GM04504 (cell line): ENCODE data around the gene STAM2.
"Not testable (repeated sequence)": the region's sequence is repeated elsewhere in the genome, so short reads cannot be mapped to it uniquely, and the experiment has no call there.

ENCODE experiments used
- DNase-seq: peaks from one replicate; pipeline ENCODE4 v3.0.0-alpha.2; 2012; ENCODE audit warnings: low read depth

The STAM2 gene

DNA sequence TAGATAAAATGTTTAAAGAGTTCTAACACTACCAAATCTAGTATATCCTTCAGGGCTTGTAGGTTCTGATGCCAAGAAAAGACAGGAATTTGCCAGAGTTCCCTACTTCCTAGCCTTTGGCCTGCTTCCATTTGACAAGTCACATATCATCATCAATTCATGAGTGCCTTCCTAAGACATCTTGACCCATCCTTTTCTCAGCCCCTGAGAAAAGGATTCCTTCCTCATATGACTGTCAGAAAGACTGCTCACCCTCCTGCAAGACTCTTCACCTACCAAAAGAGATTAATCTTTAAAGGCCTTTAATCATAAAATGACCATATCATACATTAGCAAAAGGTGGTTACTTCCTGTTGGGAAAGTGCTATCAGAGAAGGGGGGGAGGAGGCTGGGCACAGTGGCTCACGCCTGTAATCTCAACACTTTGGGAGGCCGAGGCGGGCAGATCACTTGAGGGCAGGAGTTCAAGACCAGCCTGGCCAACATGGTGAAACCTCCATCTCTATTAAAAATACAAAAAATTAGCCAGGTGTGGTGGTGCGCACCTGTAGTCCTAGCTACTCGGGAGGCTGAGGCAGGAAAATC lies 3.3 kb downstream of the STAM2 start:
- not testable (repeated sequence) for DNase-seq

DNA sequence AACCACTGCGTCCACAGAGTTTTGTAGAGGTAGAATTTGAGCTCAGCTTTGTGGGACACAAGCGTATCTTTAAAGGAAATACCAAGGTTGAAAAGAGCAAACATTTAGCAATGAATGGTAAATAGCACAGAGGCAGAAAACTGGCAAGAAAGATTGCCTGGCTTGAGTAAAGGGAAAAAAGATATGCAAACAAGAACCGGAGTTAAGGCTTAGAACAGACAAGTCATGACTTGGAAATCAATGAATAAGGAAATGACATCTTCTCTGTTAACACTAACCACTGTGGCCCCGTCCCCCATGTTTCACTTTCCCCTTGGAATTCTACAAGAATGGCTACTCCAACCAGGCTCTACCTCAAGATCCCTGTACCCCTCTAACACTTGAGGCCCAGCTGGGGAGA lies 3.8 kb downstream of the STAM2 start:
- DNase-seq: no peak

DNA sequence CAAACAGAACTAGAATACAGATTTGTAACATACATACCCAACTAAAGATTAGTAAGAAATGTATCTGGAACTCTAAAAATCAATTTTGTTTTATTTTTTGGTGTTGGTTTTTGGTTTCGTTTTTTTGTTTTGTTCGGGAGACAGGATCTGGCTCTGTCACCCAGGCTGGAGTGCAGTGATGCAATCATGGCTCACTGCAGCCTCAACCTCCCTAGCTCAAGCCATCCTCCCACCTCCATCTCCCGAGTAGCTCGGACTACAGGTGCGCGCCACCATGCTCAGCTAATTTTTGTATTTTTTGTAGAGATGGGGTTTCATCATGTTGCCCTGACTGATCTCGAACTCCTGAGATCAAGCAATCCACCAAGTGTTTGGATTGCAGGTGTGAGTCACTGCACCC lies 6.4 kb downstream of the STAM2 start:
- DNase-seq: not testable (repeated sequence)

DNA sequence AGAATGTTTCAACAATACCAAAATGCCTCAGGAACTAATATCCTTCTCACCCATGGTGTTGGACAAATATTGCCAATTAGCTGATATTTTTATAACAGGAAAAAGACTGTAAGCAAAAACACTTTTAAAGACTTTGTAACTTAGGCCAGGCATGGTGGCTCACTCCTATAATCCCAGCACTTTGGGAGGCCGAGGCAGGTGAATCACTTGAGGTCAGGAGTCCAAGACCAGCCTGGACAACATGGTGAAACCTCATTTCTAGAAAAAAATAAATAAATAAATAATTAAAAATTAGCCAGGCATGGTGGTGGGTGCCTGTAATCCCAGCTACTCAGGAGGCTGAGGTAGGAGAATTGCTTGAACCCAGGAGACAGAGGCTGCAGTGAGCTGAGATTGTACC lies 8.1 kb downstream of the STAM2 start:
- not testable (repeated sequence) for DNase-seq

DNA sequence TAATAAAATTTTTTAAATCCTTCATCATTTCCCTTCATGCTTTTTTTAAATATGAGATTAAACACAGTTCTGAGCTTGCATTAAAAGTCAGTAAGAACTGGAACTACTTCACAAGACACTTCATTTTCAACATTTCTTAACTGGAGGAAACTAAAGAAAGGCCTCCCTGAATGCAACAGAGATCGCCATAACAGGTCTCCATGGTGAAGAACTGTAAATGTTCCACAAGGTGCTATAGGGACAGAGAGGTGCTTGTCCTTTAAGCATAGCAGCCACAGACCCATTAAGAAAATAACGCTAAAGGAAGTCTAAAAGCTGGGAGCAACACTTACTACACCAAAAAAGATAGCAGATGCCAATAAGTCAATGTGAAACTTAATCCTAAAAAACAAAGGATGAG lies 8.5 kb downstream of the STAM2 start:
- no peak for DNase-seq

DNA sequence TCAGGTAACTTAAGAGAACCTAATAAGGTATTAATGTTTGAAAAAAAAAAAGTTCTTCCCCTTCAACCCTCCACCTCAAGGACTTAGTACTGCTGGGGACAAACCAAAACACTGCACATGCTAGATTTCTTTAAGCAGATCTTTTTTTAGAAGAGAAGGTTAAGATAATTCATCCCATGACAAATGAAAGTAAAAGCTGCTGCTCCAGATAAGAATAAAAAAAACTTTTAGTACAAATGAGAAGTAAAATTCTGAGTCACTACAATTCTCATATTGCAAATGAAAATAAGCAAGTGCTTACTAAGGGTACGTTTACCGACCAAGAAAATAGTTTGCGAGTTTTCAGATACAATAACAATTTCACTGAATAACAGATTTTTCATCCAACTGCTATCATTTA lies 8.9 kb downstream of the STAM2 start:
- no peak for DNase-seq

DNA sequence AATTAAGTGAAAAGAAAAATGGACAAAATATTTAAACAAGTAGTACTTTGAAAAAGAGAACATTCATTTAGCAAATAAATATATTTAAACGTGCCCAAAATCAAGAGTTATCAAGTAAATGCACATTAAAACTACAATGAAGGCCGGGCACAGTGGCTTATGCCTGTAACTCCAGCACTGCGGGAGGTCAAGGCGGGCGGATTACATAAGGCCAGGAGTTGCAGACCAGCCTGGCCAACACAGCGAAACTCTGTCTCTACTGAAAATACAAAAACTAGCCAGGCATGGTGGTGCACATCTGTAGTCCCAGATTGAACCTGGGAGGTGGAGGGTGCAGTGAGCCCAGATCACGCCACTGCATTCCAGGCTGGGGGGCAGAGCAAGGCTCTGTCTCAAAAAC lies 9.8 kb downstream of the STAM2 start:
- no peak for DNase-seq

DNA sequence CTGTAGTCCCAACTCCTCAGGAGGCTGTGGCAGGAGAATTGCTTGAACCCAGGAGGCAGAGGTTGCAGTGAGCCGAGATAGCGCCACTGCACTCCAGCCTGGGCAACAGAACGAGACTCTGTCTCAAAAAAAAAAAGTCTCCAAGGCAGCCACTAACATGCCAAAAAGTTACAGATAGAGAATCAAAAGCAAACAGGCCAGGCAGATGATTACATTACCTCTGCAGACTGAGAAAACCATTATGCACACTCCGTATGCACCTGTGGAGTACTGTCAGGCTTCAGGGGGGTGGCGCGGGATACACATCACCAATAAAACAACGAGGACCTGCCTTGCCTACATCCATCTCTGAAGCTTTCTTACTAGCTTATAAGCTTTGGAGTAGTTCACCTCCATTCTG lies 10.3 kb downstream of the STAM2 start:
- DNase-seq: no peak

DNA sequence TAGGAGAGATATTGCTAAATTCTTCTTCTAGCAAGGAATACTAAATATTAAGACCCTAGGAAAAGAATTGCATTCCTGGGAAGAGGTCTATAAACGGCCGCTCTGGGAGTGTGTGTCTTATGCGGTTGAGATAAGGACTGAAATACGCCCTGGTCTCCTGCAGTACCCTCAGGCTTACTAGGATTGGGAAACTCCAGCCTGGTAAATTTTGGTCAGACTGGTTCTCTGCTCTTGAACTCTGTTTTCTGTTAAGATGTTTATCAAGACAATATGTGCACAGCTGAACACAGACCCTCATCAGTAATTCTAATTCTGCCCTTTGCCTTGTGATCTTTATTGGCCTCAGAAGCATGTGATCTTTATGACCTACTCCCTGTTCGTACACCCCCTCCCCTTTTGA lies 11.9 kb downstream of the STAM2 start:
- not testable (repeated sequence) for DNase-seq

DNA sequence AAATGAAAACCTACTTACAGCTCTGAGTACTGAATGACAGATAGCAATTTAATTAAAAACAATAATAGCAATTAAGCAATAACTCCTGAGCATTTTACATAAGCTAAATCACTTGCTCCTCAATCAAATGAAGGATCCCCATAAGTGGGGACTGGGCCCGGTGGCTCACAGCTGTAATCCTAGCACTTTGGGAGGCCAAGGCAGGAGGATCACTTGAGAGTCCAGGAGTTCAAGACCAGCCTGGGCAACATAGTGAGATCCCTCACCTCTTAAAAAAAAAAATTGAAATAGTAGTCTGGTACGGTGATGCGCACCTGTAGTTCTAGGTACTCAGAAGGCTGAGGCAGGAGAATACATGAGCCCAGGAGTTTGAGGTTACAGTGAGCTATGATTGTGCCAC lies 13.4 kb downstream of the STAM2 start:
- no peak for DNase-seq

DNA sequence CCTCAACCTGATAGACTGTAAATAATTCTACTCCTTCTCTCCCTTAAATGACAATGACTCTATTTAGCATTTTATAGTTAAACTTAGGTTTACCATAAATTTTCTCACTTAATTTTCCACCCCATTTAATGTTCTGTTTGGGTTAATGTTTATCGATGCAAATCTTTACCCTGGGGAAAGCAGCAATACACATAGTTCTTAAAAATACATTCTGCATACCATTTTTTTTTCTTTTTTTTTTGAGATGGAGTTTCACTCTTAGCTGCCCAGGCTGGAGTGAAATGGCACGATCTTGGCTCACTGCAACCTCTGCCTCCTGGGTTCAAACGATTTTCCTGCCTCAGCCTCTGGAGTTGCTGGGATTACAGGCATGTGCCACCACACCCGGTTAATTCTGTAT lies 14.0 kb downstream of the STAM2 start:
- no peak for DNase-seq

DNA sequence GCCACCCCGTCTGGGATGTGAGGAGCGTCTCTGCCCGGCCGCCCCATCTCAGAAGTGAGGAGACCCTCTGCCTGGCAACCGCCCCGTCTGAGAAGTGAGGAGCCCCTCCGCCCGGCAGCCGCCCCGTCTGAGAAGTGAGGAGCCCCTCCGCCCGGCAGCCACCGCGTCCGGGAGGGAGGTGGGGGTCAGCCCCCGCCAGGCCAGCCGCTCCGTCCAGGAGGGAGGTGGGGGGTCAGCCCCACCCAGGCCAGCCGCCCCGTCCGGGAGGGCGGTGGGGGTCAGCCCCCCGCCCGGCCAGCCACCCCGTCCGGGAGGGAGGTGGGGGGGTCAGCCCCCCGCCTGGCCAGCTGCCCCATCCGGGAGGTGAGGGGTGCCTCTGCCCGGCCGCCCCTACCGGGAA lies 15.2 kb downstream of the STAM2 start:
- not testable (repeated sequence) for DNase-seq

DNA sequence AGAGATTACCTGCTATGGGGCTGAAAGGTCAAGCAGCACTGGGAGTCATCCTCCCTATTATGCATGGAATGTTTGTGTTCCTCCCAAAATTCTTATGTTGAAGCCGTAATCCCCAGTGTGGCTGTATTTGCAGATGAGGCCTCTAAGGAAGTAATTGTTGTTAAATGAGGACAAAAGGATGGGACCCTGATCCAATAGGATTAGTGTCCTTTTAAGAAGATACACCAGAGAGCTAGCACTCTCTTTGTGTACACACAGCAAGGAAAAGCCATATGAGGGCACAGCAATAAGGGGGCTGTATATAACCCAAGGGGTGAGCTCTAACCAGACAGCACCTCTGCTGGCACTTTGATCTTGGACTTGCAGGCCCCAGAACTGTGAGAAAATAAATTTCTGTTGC lies 18.3 kb downstream of the STAM2 start:
- no peak for DNase-seq

DNA sequence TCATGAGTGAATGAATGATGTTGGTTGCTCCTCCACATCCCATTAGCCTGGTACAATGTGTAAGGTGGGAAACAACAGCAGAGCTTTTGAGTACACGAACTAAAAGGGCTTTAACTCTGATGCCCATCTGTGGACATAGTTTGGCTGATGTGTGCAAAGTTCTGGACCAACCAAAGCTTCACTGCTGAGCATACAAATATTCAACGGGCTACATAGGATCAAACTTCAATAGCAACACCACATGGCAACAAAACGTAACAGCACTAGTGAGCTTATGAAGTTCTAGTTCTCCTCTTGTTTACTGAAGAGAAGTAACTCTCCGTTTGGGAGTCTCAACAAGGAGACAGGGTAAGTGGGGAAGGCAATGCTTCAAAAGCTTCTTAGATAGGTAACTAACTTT lies 20.4 kb downstream of the STAM2 start:
- DNase-seq: no peak

DNA sequence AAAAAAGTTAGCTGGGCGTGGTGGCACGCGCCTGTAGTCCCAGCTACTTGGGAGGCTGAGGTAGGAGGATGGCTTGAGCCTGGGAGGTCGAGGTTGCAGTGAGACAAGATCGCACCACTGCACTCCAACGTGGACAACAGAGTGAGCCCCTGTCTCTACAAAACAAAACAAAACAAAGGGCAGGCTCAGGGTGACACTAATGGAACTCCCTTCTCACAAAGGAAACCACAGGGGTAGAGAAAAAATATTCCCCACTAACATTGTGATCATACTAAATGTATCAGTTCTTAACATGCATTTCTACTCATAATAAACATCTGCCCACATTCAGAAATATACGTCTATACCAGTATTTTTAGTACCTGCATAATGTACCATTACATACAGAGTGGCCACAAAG lies 21.1 kb downstream of the STAM2 start:
- DNase-seq: no peak

DNA sequence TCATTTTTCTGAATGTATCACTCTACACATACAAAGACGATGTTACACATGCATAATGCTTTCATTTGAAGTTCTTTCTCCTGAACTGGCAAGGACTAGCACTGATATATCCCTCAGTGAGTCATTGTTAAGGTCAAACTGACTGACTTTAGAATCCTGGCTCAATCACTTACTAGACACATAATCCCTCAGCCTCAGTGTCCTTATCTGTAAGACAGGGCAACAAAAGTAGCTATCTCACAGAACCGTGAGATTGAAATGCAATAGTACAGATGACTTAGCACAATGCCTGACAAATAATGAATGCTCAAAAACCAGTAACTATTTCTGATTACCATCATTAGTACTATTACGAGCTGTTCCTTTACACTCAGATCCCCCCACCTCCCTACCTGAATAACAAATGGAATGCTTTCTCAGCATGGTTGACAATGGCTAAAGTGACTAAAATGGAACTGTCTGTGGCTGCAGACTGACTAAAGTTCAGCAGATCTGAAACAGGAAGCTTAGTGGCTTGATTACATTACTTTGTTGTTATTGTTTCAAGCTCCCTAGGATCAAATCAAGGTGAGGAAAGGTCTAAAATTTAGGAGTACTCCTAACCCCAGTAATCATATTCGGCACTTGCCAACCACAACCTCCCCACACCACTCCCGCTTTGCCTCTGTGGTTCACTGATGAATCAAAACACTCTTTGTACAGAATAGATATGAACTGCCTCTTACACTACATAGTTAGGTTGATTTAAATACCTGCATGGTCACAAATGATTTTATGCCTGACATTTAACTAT lies 40.9 kb downstream of the STAM2 start:
- no peak for DNase-seq

DNA sequence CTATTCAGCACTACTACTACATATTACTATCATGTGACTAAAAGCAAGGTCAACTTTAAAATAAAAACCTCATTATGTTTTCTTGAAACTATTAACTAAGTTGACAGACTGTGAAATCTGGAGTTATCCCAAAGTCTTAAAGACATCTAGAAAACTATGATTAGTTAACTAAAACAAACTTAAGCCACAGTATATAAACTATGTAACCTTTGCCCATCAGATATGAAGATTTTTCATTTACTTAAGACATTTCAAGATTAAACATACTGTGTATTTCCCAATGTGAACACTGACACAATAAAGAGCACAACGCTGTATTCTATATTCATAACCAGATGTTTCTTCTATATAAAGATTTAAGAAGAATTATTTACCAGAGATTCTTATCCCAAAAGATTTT lies 43.3 kb downstream of the STAM2 start:
- no peak for DNase-seq

DNA sequence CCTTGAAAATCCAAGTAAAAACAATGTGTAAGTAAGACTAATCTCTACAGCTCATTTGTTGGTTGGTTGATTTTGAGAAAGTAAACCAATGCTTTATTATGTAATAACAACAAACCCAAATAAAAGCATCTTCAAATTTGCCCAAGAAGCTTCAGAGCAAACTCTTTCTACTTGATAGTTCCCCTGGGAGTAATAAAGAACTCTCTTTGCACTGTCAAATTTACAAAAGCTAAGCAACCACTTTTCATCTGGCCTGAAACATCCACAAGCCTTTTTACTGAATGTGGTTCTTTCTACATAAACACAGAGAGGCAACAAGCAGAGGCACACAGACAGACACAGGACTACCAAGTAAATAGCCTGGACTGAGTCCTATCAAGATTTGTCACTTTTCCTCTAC lies 47.9 kb downstream of the STAM2 start:
- no peak for DNase-seq

DNA sequence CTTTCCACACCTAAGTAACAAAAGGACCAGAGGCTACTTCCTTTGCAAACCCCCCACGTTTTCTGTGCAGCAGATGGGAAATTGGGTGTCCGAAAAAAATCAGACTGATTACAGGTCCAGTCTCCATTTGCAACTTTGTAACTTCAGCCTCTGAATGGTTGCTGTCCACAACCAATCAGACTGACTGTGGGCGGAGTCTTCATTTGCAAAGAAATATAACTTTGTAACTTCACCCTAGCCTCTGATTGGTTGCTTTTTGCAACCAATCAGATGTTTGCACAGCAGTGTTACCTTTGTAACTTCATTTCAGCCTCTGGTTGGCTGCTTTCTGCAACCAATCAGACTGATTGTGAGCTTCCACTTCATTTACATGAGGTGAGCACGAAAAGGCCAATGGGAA lies 48.9 kb downstream of the STAM2 start:
- DNase-seq: no peak

DNA sequence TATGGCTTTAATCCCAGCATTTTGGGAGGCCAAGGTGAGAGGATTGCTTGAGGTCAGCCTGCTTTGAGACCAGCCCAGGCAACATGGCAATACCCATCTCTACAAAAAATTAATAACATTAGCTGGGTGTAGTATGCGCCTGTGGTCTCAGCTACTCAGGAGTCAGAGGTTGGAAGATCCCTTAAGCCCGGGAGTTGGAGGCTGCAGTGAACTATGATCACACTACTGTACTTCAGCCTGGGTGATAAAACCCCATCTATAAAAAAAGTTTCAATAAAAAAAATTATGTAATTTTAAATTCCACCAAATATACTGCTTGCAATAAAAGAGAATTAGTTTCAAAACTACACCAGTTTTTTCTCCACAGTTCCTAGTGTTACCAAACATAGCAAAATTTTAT lies 53.4 kb downstream of the STAM2 start:
- no peak for DNase-seq

DNA sequence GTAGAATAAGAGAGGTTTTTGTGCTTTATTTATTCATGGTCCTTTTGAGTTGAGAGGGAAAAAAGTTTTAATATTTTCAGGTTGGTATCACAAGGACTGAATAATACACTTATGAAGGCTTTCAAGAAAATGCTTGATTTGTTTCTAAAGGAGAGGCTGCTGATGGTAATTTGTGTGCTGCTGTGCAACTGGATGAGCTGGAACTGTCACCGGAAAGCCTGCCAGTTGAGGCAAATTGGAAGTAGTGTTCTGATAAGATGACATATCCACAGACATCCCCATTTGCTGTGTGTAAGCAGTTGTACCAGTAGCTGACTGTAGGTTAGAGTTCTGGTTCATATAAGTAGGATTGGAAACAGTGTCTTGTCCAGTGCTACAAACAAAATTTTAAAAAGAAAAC lies 55.1 kb downstream of the STAM2 start:
- no peak for DNase-seq

DNA sequence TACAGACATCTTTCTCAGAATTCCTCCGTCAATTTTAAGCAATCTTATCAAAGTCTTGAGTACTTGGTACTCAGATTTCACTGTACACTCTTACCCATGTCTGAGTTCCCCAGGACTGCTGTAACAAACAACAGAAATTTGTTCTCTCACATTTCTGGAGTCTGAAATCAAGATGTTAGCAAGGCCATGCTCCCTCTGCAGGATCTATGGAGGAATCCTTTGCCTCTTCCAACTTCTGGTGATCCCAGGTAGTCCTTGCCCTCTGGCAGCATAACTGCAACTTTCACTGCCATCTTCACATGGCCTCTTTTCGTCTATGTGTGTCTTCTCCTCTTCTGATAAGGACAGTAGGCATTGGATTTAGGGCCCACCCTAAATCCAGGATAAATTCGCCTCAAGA lies 59.6 kb downstream of the STAM2 start:
- no peak for DNase-seq

DNA sequence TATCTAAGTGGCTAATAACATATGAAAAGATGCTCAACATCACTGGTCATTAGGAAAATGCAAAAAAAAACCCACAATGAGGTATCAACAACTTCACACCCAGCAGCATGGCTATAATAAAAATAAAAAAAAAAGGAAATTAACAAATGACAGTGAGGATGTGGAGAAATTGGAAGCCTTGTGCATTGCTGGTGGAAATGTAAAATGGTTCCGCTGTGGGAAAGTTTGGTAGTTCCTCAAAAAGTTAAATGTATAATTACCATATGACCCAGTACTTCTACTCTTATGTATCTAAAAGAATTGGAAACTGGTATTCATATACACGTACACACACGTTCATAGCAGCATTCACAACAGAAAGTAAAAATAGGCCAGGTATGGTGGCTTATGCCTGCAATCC lies 61.2 kb downstream of the STAM2 start:
- DNase-seq: no peak

DNA sequence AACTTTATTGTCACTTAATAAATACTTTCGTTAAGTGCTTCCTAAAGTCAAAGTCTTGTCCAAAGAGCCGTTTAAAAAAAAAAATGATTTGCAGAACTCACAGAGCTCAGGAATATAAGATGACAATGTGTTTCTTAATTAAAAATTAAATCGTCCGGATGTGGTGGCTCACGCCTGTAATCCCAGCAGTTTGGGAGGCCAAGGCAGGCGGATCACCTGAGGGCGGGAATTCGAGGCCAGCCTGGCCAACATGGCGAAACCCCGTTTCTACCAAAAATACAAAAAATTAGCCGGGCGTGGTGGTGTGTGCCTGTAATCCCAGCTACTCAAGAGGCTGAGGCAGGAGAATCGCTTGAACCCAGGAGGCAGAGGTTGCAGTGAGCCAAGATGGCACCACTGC lies 68.4 kb downstream of the STAM2 start:
- not testable (repeated sequence) for DNase-seq
